ENCODE measurements around the gene B3GAT1. TPM values are rescaled to one million over a fixed set of nuclear protein-coding genes. Genes with fewer than 3 reads are reported as not detected.

B3GAT1 gene
- total and polyA plus RNA-seq, 2 experiments from 2014 or later: 4.8 to 28.3 TPM

GRCh38 chr11:134397304-134398078 is 14.6 kb downstream of the B3GAT1 start:
- H3K9me3 Mint-ChIP-seq: peaks cover 3% of the 10 kb centered on the region; the same call in 2 of the 3 replicates

More at GRCh38 chr11:134397304-134398078, 14.6 kb downstream of the B3GAT1 start:
- ATAC-seq (no peak), DNase-seq (ENCODE audit: low spot score) (no peak)
- TF ChIP-seq EZH2phosphoT487 (IDR thresholded peaks at IDR 0.05; ENCODE audit: unreplicated experiment) (no peak), CTCF (conservative IDR thresholded peaks at IDR 0.05; ENCODE audit: low read depth in 2 of 2) (no peak), EZH2 (IDR thresholded peaks at IDR 0.05; ENCODE audit: low read depth, unreplicated experiment) (no peak), ZNF114 (CRISPR knock-in tag; IDR thresholded peaks at IDR 0.05) (no peak), POLR2AphosphoS5 (IDR thresholded peaks at IDR 0.05; ENCODE audit: low read depth) (no peak), NANOG (IDR thresholded peaks at IDR 0.05; ENCODE audit: borderline replicate concordance) (no peak), CREB1 (CRISPR knock-in tag; IDR thresholded peaks at IDR 0.05; ENCODE audit: low read depth) (no peak), ZNF331 (CRISPR knock-in tag; IDR thresholded peaks at IDR 0.05; ENCODE audit: low read depth) (no peak), STAT1 (IDR thresholded peaks at IDR 0.05; ENCODE audit: unreplicated experiment) (no peak), REST (IDR thresholded peaks at IDR 0.05; ENCODE audit: unreplicated experiment) (no peak), JUNB (IDR thresholded peaks at IDR 0.05; ENCODE audit: unreplicated experiment) (no peak)
- TF ChIP-seq, protein P1, sequence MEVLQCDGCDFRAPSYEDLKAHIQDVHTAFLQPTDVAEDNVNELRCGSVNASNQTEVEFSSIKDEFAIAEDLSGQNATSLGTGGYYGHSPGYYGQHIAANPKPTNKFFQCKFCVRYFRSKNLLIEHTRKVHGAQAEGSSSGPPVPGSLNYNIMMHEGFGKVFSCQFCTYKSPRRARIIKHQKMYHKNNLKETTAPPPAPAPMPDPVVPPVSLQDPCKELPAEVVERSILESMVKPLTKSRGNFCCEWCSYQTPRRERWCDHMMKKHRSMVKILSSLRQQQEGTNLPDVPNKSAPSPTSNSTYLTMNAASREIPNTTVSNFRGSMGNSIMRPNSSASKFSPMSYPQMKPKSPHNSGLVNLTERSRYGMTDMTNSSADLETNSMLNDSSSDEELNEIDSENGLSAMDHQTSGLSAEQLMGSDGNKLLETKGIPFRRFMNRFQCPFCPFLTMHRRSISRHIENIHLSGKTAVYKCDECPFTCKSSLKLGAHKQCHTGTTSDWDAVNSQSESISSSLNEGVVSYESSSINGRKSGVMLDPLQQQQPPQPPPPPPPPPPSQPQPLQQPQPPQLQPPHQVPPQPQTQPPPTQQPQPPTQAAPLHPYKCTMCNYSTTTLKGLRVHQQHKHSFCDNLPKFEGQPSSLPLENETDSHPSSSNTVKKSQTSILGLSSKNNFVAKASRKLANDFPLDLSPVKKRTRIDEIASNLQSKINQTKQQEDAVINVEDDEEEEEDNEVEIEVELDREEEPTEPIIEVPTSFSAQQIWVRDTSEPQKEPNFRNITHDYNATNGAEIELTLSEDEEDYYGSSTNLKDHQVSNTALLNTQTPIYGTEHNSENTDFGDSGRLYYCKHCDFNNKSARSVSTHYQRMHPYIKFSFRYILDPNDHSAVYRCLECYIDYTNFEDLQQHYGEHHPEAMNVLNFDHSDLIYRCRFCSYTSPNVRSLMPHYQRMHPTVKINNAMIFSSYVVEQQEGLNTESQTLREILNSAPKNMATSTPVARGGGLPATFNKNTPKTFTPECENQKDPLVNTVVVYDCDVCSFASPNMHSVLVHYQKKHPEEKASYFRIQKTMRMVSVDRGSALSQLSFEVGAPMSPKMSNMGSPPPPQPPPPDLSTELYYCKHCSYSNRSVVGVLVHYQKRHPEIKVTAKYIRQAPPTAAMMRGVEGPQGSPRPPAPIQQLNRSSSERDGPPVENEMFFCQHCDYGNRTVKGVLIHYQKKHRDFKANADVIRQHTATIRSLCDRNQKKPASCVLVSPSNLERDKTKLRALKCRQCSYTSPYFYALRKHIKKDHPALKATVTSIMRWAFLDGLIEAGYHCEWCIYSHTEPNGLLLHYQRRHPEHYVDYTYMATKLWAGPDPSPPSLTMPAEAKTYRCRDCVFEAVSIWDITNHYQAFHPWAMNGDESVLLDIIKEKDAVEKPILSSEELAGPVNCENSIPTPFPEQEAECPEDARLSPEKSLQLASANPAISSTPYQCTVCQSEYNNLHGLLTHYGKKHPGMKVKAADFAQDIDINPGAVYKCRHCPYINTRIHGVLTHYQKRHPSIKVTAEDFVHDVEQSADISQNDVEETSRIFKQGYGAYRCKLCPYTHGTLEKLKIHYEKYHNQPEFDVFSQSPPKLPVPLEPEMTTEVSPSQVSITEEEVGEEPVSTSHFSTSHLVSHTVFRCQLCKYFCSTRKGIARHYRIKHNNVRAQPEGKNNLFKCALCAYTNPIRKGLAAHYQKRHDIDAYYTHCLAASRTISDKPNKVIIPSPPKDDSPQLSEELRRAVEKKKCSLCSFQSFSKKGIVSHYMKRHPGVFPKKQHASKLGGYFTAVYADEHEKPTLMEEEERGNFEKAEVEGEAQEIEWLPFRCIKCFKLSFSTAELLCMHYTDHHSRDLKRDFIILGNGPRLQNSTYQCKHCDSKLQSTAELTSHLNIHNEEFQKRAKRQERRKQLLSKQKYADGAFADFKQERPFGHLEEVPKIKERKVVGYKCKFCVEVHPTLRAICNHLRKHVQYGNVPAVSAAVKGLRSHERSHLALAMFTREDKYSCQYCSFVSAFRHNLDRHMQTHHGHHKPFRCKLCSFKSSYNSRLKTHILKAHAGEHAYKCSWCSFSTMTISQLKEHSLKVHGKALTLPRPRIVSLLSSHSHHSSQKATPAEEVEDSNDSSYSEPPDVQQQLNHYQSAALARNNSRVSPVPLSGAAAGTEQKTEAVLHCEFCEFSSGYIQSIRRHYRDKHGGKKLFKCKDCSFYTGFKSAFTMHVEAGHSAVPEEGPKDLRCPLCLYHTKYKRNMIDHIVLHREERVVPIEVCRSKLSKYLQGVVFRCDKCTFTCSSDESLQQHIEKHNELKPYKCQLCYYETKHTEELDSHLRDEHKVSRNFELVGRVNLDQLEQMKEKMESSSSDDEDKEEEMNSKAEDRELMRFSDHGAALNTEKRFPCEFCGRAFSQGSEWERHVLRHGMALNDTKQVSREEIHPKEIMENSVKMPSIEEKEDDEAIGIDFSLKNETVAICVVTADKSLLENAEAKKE (CRISPR knock-in tag; IDR thresholded peaks at IDR 0.05): no peak
- no peak overlapping the region for H3K4me3 ChIP-seq
- no peak overlapping the region for H3K4me2 ChIP-seq
- Mint-ChIP-seq H3K36me3 (ENCODE audit: low read depth) (peaks cover 20% of the 10 kb centered on the region), H3K4me3 (no peak overlapping the region), H3K27me3 (ENCODE audit: insufficient read depth, low read depth, poor library complexity) (peaks cover 5% of the 10 kb centered on the region), H3K4me1 (peaks cover 15% of the 10 kb centered on the region), H3K27ac (no peak overlapping the region)
- peaks cover 33% of the 10 kb centered on the region for H4K20me1 ChIP-seq (replicated peaks; ENCODE audit: insufficient read depth)
- no peak overlapping the region for H3K27ac ChIP-seq (ENCODE audit: low read depth)
- no peaks in the 10 kb centered on the region for H3F3A ChIP-seq (replicated peaks; ENCODE audit: low read depth)
- peaks cover 45% of the 10 kb centered on the region for H3K79me2 ChIP-seq (replicated peaks; ENCODE audit: insufficient read depth)
- no peaks in the 10 kb centered on the region for H3K4me1 ChIP-seq (ENCODE audit: insufficient read depth)
- no peaks in the 10 kb centered on the region for H3K36me3 ChIP-seq (ENCODE audit: insufficient read depth)
- no peak overlapping the region for H2AFZ ChIP-seq
- H3K9me2 ChIP-seq (ENCODE audit: insufficient read depth): peaks cover 4% of the 10 kb centered on the region; the same call in 1 of the 2 replicates
- no peaks in the 10 kb centered on the region for H3K27me3 ChIP-seq (ENCODE audit: insufficient read depth)
